Activated T-helper 1 cell treated with anti-CD3 and anti-CD28 coated beads, Interleukin-12 subunit alpha, Interleukin-12 subunit beta, Interleukin-2, Interleukin-4 antibody, amounts not matched to agents 30 ng/mL and 10 ng/mL and 1 ng/mL, durations not matched to agents 14 hours and 24 hours and 36 hours (primary cell): ENCODE results near the gene SKOR1. TPM values are rescaled to one million over a fixed set of nuclear protein-coding genes. Genes with fewer than 3 reads are reported as not detected.

ENCODE experiments used
- DNase-seq: peaks from one replicate; pipeline ENCODE4 v3.0.0; 2021; ENCODE audit warnings: low spot score
- H3K27ac Mint-ChIP-seq: one replicate; pipeline ENCODE4 v1.8.0; 2021; ENCODE audit warnings: mild to moderate bottlenecking, mixed read lengths
- H3K27me3 Mint-ChIP-seq: one replicate; pipeline ENCODE4 v1.8.0; 2022; ENCODE audit warnings: mild to moderate bottlenecking, moderate library complexity, mixed read lengths; ENCODE audit not compliant: insufficient read depth
- H3K36me3 Mint-ChIP-seq: one replicate; pipeline ENCODE4 v1.8.0; 2021; ENCODE audit warnings: low read depth, mixed read lengths
- H3K4me1 Mint-ChIP-seq: one replicate; pipeline ENCODE4 v1.8.0; 2021; ENCODE audit warnings: low read depth, mixed read lengths
- H3K4me3 Mint-ChIP-seq: one replicate; pipeline ENCODE4 v1.8.0; 2021; ENCODE audit warnings: mild to moderate bottlenecking, moderate library complexity, mixed read lengths
- H3K9me3 Mint-ChIP-seq: one replicate; pipeline ENCODE4 v1.8.0; 2021; ENCODE audit warnings: mixed read lengths
- intact Hi-C: fragments of 100-400 bp; cut with micrococcal nuclease; formaldehyde crosslinking; loops from one replicate; pipeline ENCODE4 v1.15.1; 2024
- total RNA-seq: library from RNA; stranded (reverse); gene quantifications from 2 replicates; pipeline ENCODE4 v1.2.3, GENCODE V29; 2022

SKOR1 gene
- total RNA-seq, 1 donor from 2014 or later: 0.21 TPM

DNA sequence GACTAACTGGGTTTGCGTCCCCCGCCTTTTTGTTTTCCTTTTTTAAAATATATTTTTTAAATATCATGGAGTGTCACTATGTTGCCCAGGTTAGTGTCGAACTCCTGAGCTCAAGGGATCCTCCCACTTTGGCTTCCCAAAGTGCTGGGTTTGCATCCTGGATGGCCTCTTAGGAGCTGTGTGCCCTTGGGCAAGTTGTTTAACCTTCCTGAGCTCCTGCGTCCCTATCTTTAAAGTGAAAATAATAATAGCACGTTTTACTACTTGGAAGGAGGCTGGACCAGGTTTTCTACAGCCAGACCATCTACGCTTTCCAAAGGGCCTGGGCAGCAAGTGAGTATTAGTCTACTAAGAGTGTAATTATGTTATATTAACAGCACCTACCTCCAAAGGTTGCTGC, 58.7 kb downstream of the SKOR1 start:
- Mint-ChIP-seq H3K4me3 (peak overlapping the region; percentile 65), H3K27me3 (peaks cover 12% of the 10 kb centered on the region), H3K27ac (no peak overlapping the region), H3K4me1 (peaks cover 8% of the 10 kb centered on the region), H3K9me3 (no peaks in the 10 kb centered on the region), H3K36me3 (no peaks in the 10 kb centered on the region)
- DNase-seq: no peak
- intact Hi-C loops: no loop called here

Other genes starting within 250 kb of the SKOR1 start
- not detected in 2 replicates for gene RNU6-1, start 14.5 kb downstream of the SKOR1 start, total RNA-seq
- gene PIAS1, start 228.8 kb downstream of the SKOR1 start, total RNA-seq: 26.4 and 26.8 TPM in 2 replicates